ENCODE data around the gene CYB561D1.

- TF ChIP-seq, protein P1, sequence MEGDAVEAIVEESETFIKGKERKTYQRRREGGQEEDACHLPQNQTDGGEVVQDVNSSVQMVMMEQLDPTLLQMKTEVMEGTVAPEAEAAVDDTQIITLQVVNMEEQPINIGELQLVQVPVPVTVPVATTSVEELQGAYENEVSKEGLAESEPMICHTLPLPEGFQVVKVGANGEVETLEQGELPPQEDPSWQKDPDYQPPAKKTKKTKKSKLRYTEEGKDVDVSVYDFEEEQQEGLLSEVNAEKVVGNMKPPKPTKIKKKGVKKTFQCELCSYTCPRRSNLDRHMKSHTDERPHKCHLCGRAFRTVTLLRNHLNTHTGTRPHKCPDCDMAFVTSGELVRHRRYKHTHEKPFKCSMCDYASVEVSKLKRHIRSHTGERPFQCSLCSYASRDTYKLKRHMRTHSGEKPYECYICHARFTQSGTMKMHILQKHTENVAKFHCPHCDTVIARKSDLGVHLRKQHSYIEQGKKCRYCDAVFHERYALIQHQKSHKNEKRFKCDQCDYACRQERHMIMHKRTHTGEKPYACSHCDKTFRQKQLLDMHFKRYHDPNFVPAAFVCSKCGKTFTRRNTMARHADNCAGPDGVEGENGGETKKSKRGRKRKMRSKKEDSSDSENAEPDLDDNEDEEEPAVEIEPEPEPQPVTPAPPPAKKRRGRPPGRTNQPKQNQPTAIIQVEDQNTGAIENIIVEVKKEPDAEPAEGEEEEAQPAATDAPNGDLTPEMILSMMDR (IDR thresholded peaks at IDR 0.05): no peak
- no peak for TF ChIP-seq POLR2A (IDR thresholded peaks at IDR 0.05)
Measured at GRCh38 chr1:109468061-109468460, 25.8 kb upstream of the CYB561D1 start.
